Measurements from ENCODE around the gene SLC7A6OS. TPM values are rescaled to one million over a fixed set of nuclear protein-coding genes. Genes with fewer than 3 reads are reported as not detected.
"Not testable (repeated sequence)": the region's sequence is repeated elsewhere in the genome, so short reads cannot be mapped to it uniquely, and the experiment has no call there.

The SLC7A6OS gene
- polyA plus RNA-seq, 6 donors from 2014 or later: 14.0 to 26.1 (median 17.7) TPM

- not testable (repeated sequence) for H3K9me3 Mint-ChIP-seq; ATAC-seq (ENCODE audit: low read depth in 2 of 2); DNase-seq; H3K27me3 Mint-ChIP-seq
- Mint-ChIP-seq H3K4me1 (peaks cover 60 to 81% (median 80%) of the 10 kb centered on the region in 3 donors), H3K27ac (peak overlapping the region in 5 of 6 donors; percentile 88 to 98 (median 97)), H3K4me3 (peak overlapping the region in 3 of 8 donors; percentile 9 to 68 (median 26)), H3K36me3 (peaks cover 23 to 34% of the 10 kb centered on the region in 2 donors)
These were observed 21.9 kb downstream of the SLC7A6OS start for GRCh38 chr16:68288796-68289195.

GRCh38 chr16:68288252-68288650 lies 22.5 kb downstream of the SLC7A6OS start:
- no peak for ATAC-seq (ENCODE audit: low read depth in 2 of 2)
- H3K4me1 Mint-ChIP-seq: peaks cover 60 to 85% (median 83%) of the 10 kb centered on the region in 3 donors

GRCh38 chr16:68287276-68288251 lies 23.2 kb downstream of the SLC7A6OS start:
- H3K9me3 Mint-ChIP-seq: peaks cover 0 to 1% (median 0%) of the 10 kb centered on the region in 7 donors
- DNase-seq: peak; percentile 50
- H3K36me3 Mint-ChIP-seq: peaks cover 18 to 27% of the 10 kb centered on the region in 2 donors
- H3K4me3 Mint-ChIP-seq: peak overlapping the region; percentile 61 to 95 (median 80)
- peak overlapping the region; percentile 88 to 98 (median 96) for H3K27ac Mint-ChIP-seq
- peaks cover 66 to 92% (median 88%) of the 10 kb centered on the region in 3 donors for H3K4me1 Mint-ChIP-seq
- no peaks in the 10 kb centered on the region for H3K27me3 Mint-ChIP-seq
- peak in 1 of 2 donors; percentile 8 for ATAC-seq (ENCODE audit: low read depth in 2 of 2)

More at GRCh38 chr16:68288252-68288650, 22.5 kb downstream of the SLC7A6OS start:
- Mint-ChIP-seq H3K4me3 (peak overlapping the region in 6 of 8 donors; percentile 61 to 95 (median 81)), H3K36me3 (peaks cover 18 to 29% of the 10 kb centered on the region in 2 donors), H3K27ac (peak overlapping the region; percentile 88 to 98 (median 96)), H3K27me3 (no peaks in the 10 kb centered on the region), H3K9me3 (peaks cover 0 to 1% (median 0%) of the 10 kb centered on the region in 7 donors)
- DNase-seq: no peak

GRCh38 chr16:68286153-68287074 lies 24.3 kb downstream of the SLC7A6OS start:
- peaks cover 22 to 25% of the 10 kb centered on the region in 2 donors for H3K36me3 Mint-ChIP-seq
- peak overlapping the region; percentile 76 to 95 (median 84) for H3K4me3 Mint-ChIP-seq
- peak; percentile 58 for DNase-seq
- H3K27me3 Mint-ChIP-seq: no peaks in the 10 kb centered on the region
- peaks cover 0 to 1% (median 0%) of the 10 kb centered on the region in 7 donors for H3K9me3 Mint-ChIP-seq
- peak overlapping the region; percentile 74 to 98 (median 90) for H3K27ac Mint-ChIP-seq
- ATAC-seq (ENCODE audit: low read depth in 2 of 2): peak; percentile 24 to 28
- H3K4me1 Mint-ChIP-seq: peaks cover 67 to 95% (median 92%) of the 10 kb centered on the region in 3 donors

GRCh38 chr16:68285683-68286082 lies 25.1 kb downstream of the SLC7A6OS start:
- H3K9me3 Mint-ChIP-seq: peaks cover 0 to 1% (median 0%) of the 10 kb centered on the region in 7 donors
- peaks cover 69 to 97% (median 94%) of the 10 kb centered on the region in 3 donors for H3K4me1 Mint-ChIP-seq
- peak overlapping the region; percentile 88 to 98 (median 94) for H3K27ac Mint-ChIP-seq
- ATAC-seq (ENCODE audit: low read depth in 2 of 2) (no peak), DNase-seq (no peak)
- H3K4me3 Mint-ChIP-seq: peak overlapping the region; percentile 76 to 95 (median 84)
- no peaks in the 10 kb centered on the region for H3K27me3 Mint-ChIP-seq
- peaks cover 16 to 25% of the 10 kb centered on the region in 2 donors for H3K36me3 Mint-ChIP-seq

- H3K4me3 Mint-ChIP-seq: peak overlapping the region; percentile 67 to 95 (median 84)
- H3K36me3 Mint-ChIP-seq: peaks cover 17 to 24% of the 10 kb centered on the region in 2 donors
- peak overlapping the region; percentile 88 to 98 (median 94) for H3K27ac Mint-ChIP-seq
- H3K9me3 Mint-ChIP-seq: peaks cover 0 to 1% (median 0%) of the 10 kb centered on the region in 7 donors
- peak; percentile 88 for DNase-seq
- ATAC-seq (ENCODE audit: low read depth in 2 of 2): peak; percentile 79 to 80
- H3K27me3 Mint-ChIP-seq: no peaks in the 10 kb centered on the region
- peaks cover 67 to 96% (median 87%) of the 10 kb centered on the region in 3 donors for H3K4me1 Mint-ChIP-seq
These were observed 25.9 kb downstream of the SLC7A6OS start for GRCh38 chr16:68284847-68285246.

- Mint-ChIP-seq H3K9me3 (peaks cover 0 to 1% (median 0%) of the 10 kb centered on the region in 7 donors), H3K36me3 (peaks cover 15 to 19% of the 10 kb centered on the region in 2 donors), H3K4me1 (peaks cover 62 to 89% (median 79%) of the 10 kb centered on the region in 3 donors), H3K27me3 (no peaks in the 10 kb centered on the region), H3K4me3 (peak overlapping the region; percentile 67 to 95 (median 84)), H3K27ac (peak overlapping the region; percentile 85 to 98 (median 92))
- ATAC-seq (ENCODE audit: low read depth in 2 of 2): no peak
- no peak for DNase-seq
These were observed 26.7 kb downstream of the SLC7A6OS start for GRCh38 chr16:68283801-68284598.

- Mint-ChIP-seq H3K4me1 (peaks cover 62 to 83% (median 75%) of the 10 kb centered on the region in 3 donors), H3K9me3 (peaks cover 0 to 1% (median 0%) of the 10 kb centered on the region in 7 donors), H3K4me3 (peak overlapping the region; percentile 67 to 95 (median 84)), H3K36me3 (peaks cover 15 to 19% of the 10 kb centered on the region in 2 donors), H3K27me3 (no peaks in the 10 kb centered on the region), H3K27ac (peak overlapping the region; percentile 71 to 98 (median 90))
- ATAC-seq (ENCODE audit: low read depth in 2 of 2): no peak
- DNase-seq: no peak
These were observed 27.4 kb downstream of the SLC7A6OS start for GRCh38 chr16:68283346-68283745.

GRCh38 chr16:68282064-68282452 lies 28.7 kb downstream of the SLC7A6OS start:
- DNase-seq: no peak
- H3K4me1 Mint-ChIP-seq: peaks cover 51 to 70% (median 62%) of the 10 kb centered on the region in 3 donors
- H3K9me3 Mint-ChIP-seq: no peaks in the 10 kb centered on the region

GRCh38 chr16:68281368-68282063 lies 29.2 kb downstream of the SLC7A6OS start:
- Mint-ChIP-seq H3K27me3 (no peaks in the 10 kb centered on the region), H3K36me3 (peaks cover 13% of the 10 kb centered on the region in 2 donors), H3K9me3 (no peaks in the 10 kb centered on the region), H3K4me1 (peaks cover 47 to 65% (median 58%) of the 10 kb centered on the region in 3 donors), H3K27ac (peak overlapping the region in 5 of 6 donors; percentile 52 to 90 (median 80)), H3K4me3 (peak overlapping the region in 4 of 8 donors; percentile 14 to 55 (median 31))
- no peak for DNase-seq
- ATAC-seq (ENCODE audit: low read depth in 2 of 2): no peak

More at GRCh38 chr16:68282064-68282452, 28.7 kb downstream of the SLC7A6OS start:
- Mint-ChIP-seq H3K36me3 (peaks cover 13 to 15% of the 10 kb centered on the region in 2 donors), H3K4me3 (peak overlapping the region in 3 of 8 donors; percentile 9 to 55 (median 41)), H3K27me3 (no peaks in the 10 kb centered on the region), H3K27ac (peak overlapping the region in 5 of 6 donors; percentile 47 to 90 (median 80))
- ATAC-seq (ENCODE audit: low read depth in 2 of 2): no peak

GRCh38 chr16:68279726-68280558 lies 30.8 kb downstream of the SLC7A6OS start:
- H3K4me1 Mint-ChIP-seq: peaks cover 50 to 65% (median 59%) of the 10 kb centered on the region in 3 donors
- no peaks in the 10 kb centered on the region for H3K27me3 Mint-ChIP-seq

More at GRCh38 chr16:68279726-68280558, 30.8 kb downstream of the SLC7A6OS start:
- peaks cover 7 to 13% of the 10 kb centered on the region in 2 donors for H3K36me3 Mint-ChIP-seq
- DNase-seq: no peak
- no peak for ATAC-seq (ENCODE audit: low read depth in 2 of 2)
- no peaks in the 10 kb centered on the region for H3K9me3 Mint-ChIP-seq
- no peak overlapping the region for H3K4me3 Mint-ChIP-seq
- H3K27ac Mint-ChIP-seq: no peak overlapping the region

All from naive B cell (primary cell).